A673 (cell line): ENCODE data around the gene OTUD5. TPM values are rescaled to one million over a fixed set of nuclear protein-coding genes. Genes with fewer than 3 reads are reported as not detected.

Source experiments
- BruUV-seq: library from RNA; stranded (reverse); fragments of 400-500 nt; replicated peaks from 2 replicates; lab custom pipeline; 2021; lab: Mats Ljungman, UMichigan
- CTCF ChIA-PET: fragments of 300-600 bp; sonication (Branson Sonifier 250); formaldehyde crosslinking; loops from one replicate; lab custom pipeline; 2022; ENCODE audit warnings: antibody characterized with exemption; lab: Charles Lee
- POLR2A ChIA-PET: fragments of 300-600 bp; sonication (Branson Sonifier 250); formaldehyde crosslinking; loops from one replicate; lab custom pipeline; 2022; ENCODE audit warnings: antibody characterized with exemption; ENCODE audit not compliant: low non-redundant PET; lab: Charles Lee
- DNase-seq: peaks from one replicate; pipeline ENCODE4 v3.0.0-alpha.2; 2015; ENCODE audit warnings: low spot score
- H3K27ac ChIP-seq: fragments of 200-600 bp; sonication (generic); 2 replicates; pipeline ENCODE4 v1.5.1; 2016; ENCODE audit warnings: mixed run types, low read depth, mild to moderate bottlenecking, mixed read lengths, antibody characterized with exemption, low read length; ENCODE audit not compliant: poor library complexity, severe bottlenecking
- H3K27me3 ChIP-seq: fragments of 200-600 bp; sonication (generic); replicated peaks from 2 replicates; pipeline ENCODE4 v1.6.1; 2017; ENCODE audit warnings: mixed run types, low read depth, mild to moderate bottlenecking, mixed read lengths, antibody characterized with exemption, low read length; ENCODE audit not compliant: insufficient read depth, poor library complexity
- H3K36me3 ChIP-seq: fragments of 200-600 bp; sonication (generic); 2 replicates; pipeline ENCODE4 v1.6.1; 2016; ENCODE audit warnings: mixed run types, mild to moderate bottlenecking, mixed read lengths, antibody characterized with exemption, low read length; ENCODE audit not compliant: insufficient read depth, poor library complexity, severe bottlenecking
- H3K4me1 ChIP-seq: fragments of 200-600 bp; sonication (generic); 2 replicates; pipeline ENCODE4 v1.6.1; 2017; ENCODE audit warnings: mixed run types, mild to moderate bottlenecking, mixed read lengths, antibody characterized with exemption, low read length; ENCODE audit not compliant: insufficient read depth, poor library complexity, severe bottlenecking
- H3K4me3 ChIP-seq: fragments of 200-600 bp; sonication (generic); 2 replicates; pipeline ENCODE4 v1.5.1; 2016; ENCODE audit warnings: low read depth, mixed run types, mild to moderate bottlenecking, mixed read lengths, low read length; ENCODE audit not compliant: poor library complexity, severe bottlenecking
- H3K9me3 ChIP-seq: fragments of 200-600 bp; sonication (generic); 2 replicates; pipeline ENCODE4 v1.6.1; 2016; ENCODE audit warnings: mixed run types, low read depth, mild to moderate bottlenecking, mixed read lengths, antibody characterized with exemption, low read length; ENCODE audit not compliant: poor library complexity, severe bottlenecking
- EZH2 ChIP-seq: fragments of 200-600 bp; sonication (generic); IDR thresholded peaks from 2 replicates; pipeline ENCODE4 v1.6.1; 2017; ENCODE audit warnings: borderline replicate concordance, low read depth, mild to moderate bottlenecking, mixed read lengths, antibody characterized with exemption, low read length; ENCODE audit not compliant: poor library complexity, severe bottlenecking
- intact Hi-C: fragments of 100-400 bp; cut with micrococcal nuclease; formaldehyde crosslinking; loops from one replicate; pipeline ENCODE4 v1.10.0; 2022; ENCODE audit not compliant: unreplicated experiment
- total RNA-seq: library from RNA; stranded (reverse); gene quantifications from 2 replicates; pipeline ENCODE4 v1.2.3, GENCODE V29; 2021
- TF ChIP-seq, protein P1 (sequence below): fragments of 300-800, 200-600 bp; sonication (generic); conservative IDR thresholded peaks from 2 replicates; pipeline ENCODE4 v1.5.1; 2017; ENCODE audit warnings: low read depth, mild to moderate bottlenecking, antibody characterized with exemption, low read length, moderate library complexity, mixed read lengths

OTUD5 gene
- total RNA-seq, 1 experiment from 2014 or later, result 67.5 TPM

- H3K36me3 ChIP-seq, result peaks cover 32% of the 10 kb centered on the region
- intact Hi-C loops, result no loop called here
- TF ChIP-seq EZH2, result no peak
- TF ChIP-seq, protein P1, sequence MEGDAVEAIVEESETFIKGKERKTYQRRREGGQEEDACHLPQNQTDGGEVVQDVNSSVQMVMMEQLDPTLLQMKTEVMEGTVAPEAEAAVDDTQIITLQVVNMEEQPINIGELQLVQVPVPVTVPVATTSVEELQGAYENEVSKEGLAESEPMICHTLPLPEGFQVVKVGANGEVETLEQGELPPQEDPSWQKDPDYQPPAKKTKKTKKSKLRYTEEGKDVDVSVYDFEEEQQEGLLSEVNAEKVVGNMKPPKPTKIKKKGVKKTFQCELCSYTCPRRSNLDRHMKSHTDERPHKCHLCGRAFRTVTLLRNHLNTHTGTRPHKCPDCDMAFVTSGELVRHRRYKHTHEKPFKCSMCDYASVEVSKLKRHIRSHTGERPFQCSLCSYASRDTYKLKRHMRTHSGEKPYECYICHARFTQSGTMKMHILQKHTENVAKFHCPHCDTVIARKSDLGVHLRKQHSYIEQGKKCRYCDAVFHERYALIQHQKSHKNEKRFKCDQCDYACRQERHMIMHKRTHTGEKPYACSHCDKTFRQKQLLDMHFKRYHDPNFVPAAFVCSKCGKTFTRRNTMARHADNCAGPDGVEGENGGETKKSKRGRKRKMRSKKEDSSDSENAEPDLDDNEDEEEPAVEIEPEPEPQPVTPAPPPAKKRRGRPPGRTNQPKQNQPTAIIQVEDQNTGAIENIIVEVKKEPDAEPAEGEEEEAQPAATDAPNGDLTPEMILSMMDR, result no peak
- H3K4me3 ChIP-seq, result no peak overlapping the region
- no TSS peak for BruUV-seq
- CTCF ChIA-PET, result no interaction called here
- no peaks in the 10 kb centered on the region for H3K27me3 ChIP-seq
- DNase-seq, result no peak
- POLR2A ChIA-PET, result no interaction called here
- H3K9me3 ChIP-seq, result no peaks in the 10 kb centered on the region
- no peaks in the 10 kb centered on the region for H3K4me1 ChIP-seq
- no peak overlapping the region for H3K27ac ChIP-seq
Measured at GRCh38 chrX:48978226-48978625, 20.8 kb upstream of the OTUD5 start.

DNA sequence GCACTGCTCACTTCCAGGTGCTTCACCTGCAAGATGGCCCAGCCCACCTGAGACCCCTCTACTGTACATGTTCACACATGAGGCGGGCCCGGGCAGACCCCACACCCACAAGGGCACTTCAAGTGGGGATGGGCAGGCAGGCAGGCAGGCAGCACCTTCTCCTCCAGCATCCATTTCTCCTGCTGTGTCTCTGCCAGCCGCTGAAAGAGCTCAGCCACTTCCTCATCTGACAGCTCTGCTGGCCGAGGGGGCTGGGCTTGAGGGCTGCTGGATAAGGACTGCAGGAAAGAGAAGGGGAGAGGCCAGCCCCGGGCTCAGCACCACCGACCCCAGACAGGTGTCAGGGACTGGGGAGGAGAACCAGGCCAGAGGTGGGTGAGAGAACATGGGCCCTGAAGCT is 18.7 kb upstream of the OTUD5 start:
- H3K27ac ChIP-seq, result no peak overlapping the region
- POLR2A ChIA-PET, result no interaction called here
- CTCF ChIA-PET, result no interaction called here
- BruUV-seq, result no TSS peak
- H3K36me3 ChIP-seq, result peaks cover 14% of the 10 kb centered on the region
- H3K27me3 ChIP-seq, result no peaks in the 10 kb centered on the region
- TF ChIP-seq EZH2, result no peak
- TF ChIP-seq, protein P1, result no peak
- H3K4me1 ChIP-seq, result peaks cover 13% of the 10 kb centered on the region
- DNase-seq, result no peak
- H3K9me3 ChIP-seq, result no peaks in the 10 kb centered on the region
- no peak overlapping the region for H3K4me3 ChIP-seq
- intact Hi-C loops, result no loop called here

DNA sequence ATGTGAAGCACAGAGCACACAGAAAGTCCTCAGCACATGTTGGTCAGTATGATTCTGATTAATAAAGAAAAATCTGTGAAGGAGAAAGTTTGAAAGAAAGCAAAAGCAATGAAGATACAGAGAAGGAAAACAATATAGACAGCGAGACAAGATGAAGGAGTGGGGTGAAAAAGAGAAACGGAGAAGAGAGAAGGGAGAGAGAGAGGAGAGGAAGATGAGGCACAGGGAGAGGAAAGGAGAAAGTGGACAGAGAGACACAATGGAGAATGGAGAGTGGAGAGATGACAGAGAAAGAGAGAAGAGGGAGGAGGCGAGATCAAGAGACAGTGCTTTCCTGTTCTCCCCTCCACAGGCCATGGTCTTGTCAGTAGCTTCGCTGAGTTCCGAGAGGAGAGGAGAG is 18.1 kb upstream of the OTUD5 start:
- intact Hi-C loops, result no loop called here
- H3K36me3 ChIP-seq, result peaks cover 10% of the 10 kb centered on the region
- POLR2A ChIA-PET, result no interaction called here

More for the DNA sequence above, 18.1 kb upstream of the OTUD5 start:
- H3K4me1 ChIP-seq, result peaks cover 13% of the 10 kb centered on the region
- H3K9me3 ChIP-seq, result no peaks in the 10 kb centered on the region
- H3K27me3 ChIP-seq, result no peaks in the 10 kb centered on the region
- BruUV-seq, result no TSS peak
- TF ChIP-seq EZH2, result no peak
- TF ChIP-seq, protein P1, result no peak
- H3K4me3 ChIP-seq, result no peak overlapping the region
- no peak for DNase-seq
- CTCF ChIA-PET, result no interaction called here
- no peak overlapping the region for H3K27ac ChIP-seq
